Smooth muscle cell (in vitro differentiated cells): ENCODE results near the gene CALN1. TPM values are rescaled to one million over a fixed set of nuclear protein-coding genes. Genes with fewer than 3 reads are reported as not detected.
A peak's percentile ranks its signal among the peaks of the same experiment; 100 is the strongest.

Source experiments
- DNase-seq: peaks from one replicate; lab custom pipeline; 2025; ENCODE audit not compliant: unreplicated experiment; lab: John Stamatoyannopoulos, UW
- H2AFZ ChIP-seq: fragments of 200-600 bp; sonication (generic); 2 replicates; pipeline ENCODE4 v1.6.0; 2016; ENCODE audit warnings: antibody characterized with exemption, low read depth, mild to moderate bottlenecking
- H3F3A ChIP-seq: fragments of 200-600 bp; sonication (generic); 2 replicates; pipeline ENCODE4 v1.6.0; 2017; ENCODE audit warnings: antibody characterized with exemption, low read depth
- H3K27ac ChIP-seq: fragments of 200-600 bp; sonication (generic); 2 replicates; pipeline ENCODE4 v1.5.1; 2016; ENCODE audit warnings: low read depth, mild to moderate bottlenecking
- H3K27me3 ChIP-seq: fragments of 200-600 bp; sonication (generic); 2 replicates; pipeline ENCODE4 v1.6.1; 2016; ENCODE audit warnings: low read depth, mild to moderate bottlenecking
- H3K36me3 ChIP-seq: fragments of 200-600 bp; sonication (generic); 2 replicates; pipeline ENCODE4 v1.5.1; 2016; ENCODE audit warnings: low read depth
- H3K4me1 ChIP-seq: fragments of 200-600 bp; sonication (generic); 2 replicates; pipeline ENCODE4 v1.5.1; 2016; ENCODE audit warnings: low read depth
- H3K4me2 ChIP-seq: fragments of 200-600 bp; sonication (generic); 2 replicates; pipeline ENCODE4 v1.6.0; 2016; ENCODE audit warnings: mild to moderate bottlenecking
- H3K4me3 ChIP-seq: fragments of 200-600 bp; sonication (generic); 2 replicates; pipeline ENCODE4 v1.5.1; 2016; ENCODE audit warnings: mild to moderate bottlenecking
- H3K79me2 ChIP-seq: fragments of 200-600 bp; sonication (generic); 2 replicates; pipeline ENCODE4 v1.6.0; 2016; ENCODE audit warnings: low read depth, mild to moderate bottlenecking
- H3K9ac ChIP-seq: fragments of 200-600 bp; sonication (generic); 2 replicates; pipeline ENCODE4 v1.6.0; 2016; ENCODE audit warnings: low read depth
- H3K9me3 ChIP-seq: fragments of 200-600 bp; sonication (generic); replicated peaks from 2 replicates; pipeline ENCODE4 v1.5.1; 2016; ENCODE audit warnings: low read depth
- H4K20me1 ChIP-seq: fragments of 200-600 bp; sonication (generic); 2 replicates; pipeline ENCODE4 v1.6.0; 2016; ENCODE audit warnings: low read depth
- WGBS: methylation state at CpG from one replicate; pipeline ENCODE4 v1.1.7; 2016; ENCODE audit warnings: low lambda C conversion rate; 5-methylcytosine and 5-hydroxymethylcytosine counted together
- polyA plus RNA-seq: library from polyadenylated mRNA; unstranded; fragments of >200 nt; fragmentation: Nextera tagmentation; extraction: Ambion mirVana; gene quantifications from 2 replicates; pipeline ENCODE4 v1.2.1, GENCODE V29; 2016
- total RNA-seq: library from RNA; depleted of rRNA; stranded (reverse); fragments of >200 nt; gene quantifications from 2 replicates; pipeline ENCODE4 v1.2.3, GENCODE V29; 2014
- TF ChIP-seq, protein P1 (sequence below): fragments of 200-600 bp; sonication (generic); IDR thresholded peaks from 2 replicates; pipeline ENCODE4 v1.5.1; 2017; ENCODE audit warnings: borderline replicate concordance, mild to moderate bottlenecking, antibody characterized with exemption; ENCODE audit not compliant: insufficient read depth, poor library complexity, severe bottlenecking

The CALN1 gene
- total and polyA plus RNA-seq, 2 experiments from 2014 or later, result not detected

DNA sequence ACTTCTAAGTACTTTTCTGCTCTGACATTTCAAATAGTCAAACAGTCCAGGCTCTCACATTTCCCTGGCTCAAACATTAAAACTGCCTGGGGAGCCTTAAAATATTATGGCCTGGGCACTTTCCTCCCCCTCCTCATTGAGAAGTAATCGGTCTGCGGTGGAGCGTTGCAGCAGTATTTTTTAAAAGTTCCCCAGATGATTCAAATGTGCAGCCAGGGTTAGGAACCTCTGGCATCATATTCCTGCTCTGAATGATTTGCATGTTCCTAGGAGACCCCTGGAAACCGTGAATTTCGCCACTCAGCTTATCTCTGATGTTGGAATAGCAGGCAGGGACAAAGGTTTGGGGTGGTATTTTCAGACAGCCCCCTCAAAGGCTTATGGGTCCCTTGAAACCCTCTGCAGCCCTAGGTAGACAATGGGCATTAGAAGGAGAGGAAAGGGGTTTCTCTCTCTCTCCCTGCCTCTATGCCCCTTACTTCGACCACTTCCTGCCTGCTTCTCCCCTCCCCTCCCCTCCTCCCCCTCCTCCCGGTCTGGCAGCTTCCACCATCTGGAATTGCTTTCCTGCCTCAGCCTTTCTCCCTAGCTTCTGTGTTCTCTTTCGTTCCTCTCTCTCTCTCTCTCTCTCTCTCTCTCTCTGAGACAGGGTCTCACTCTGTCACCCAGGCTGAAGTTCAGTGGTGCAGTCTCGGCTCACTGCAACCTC lies 658.0 kb downstream of the CALN1 start:
- no peak for DNase-seq
- no peaks in the 10 kb centered on the region for H3K9me3 ChIP-seq
- TF ChIP-seq, protein P1, sequence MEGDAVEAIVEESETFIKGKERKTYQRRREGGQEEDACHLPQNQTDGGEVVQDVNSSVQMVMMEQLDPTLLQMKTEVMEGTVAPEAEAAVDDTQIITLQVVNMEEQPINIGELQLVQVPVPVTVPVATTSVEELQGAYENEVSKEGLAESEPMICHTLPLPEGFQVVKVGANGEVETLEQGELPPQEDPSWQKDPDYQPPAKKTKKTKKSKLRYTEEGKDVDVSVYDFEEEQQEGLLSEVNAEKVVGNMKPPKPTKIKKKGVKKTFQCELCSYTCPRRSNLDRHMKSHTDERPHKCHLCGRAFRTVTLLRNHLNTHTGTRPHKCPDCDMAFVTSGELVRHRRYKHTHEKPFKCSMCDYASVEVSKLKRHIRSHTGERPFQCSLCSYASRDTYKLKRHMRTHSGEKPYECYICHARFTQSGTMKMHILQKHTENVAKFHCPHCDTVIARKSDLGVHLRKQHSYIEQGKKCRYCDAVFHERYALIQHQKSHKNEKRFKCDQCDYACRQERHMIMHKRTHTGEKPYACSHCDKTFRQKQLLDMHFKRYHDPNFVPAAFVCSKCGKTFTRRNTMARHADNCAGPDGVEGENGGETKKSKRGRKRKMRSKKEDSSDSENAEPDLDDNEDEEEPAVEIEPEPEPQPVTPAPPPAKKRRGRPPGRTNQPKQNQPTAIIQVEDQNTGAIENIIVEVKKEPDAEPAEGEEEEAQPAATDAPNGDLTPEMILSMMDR, result no peak
- WGBS, result 87% methylated on average over 6 of the region's 9 CpGs
- H3K4me2 ChIP-seq, result no peak overlapping the region
- H2AFZ ChIP-seq, result no peak overlapping the region
- no peaks in the 10 kb centered on the region for H3K79me2 ChIP-seq
- H3K27ac ChIP-seq, result no peak overlapping the region
- no peaks in the 10 kb centered on the region for H3K36me3 ChIP-seq
- H3K4me3 ChIP-seq, result no peak overlapping the region
- H3K27me3 ChIP-seq, result peaks cover 25% of the 10 kb centered on the region
- no peaks in the 10 kb centered on the region for H3K4me1 ChIP-seq
- H3K9ac ChIP-seq, result no peak overlapping the region
- H4K20me1 ChIP-seq, result no peaks in the 10 kb centered on the region
- H3F3A ChIP-seq, result no peaks in the 10 kb centered on the region

DNA sequence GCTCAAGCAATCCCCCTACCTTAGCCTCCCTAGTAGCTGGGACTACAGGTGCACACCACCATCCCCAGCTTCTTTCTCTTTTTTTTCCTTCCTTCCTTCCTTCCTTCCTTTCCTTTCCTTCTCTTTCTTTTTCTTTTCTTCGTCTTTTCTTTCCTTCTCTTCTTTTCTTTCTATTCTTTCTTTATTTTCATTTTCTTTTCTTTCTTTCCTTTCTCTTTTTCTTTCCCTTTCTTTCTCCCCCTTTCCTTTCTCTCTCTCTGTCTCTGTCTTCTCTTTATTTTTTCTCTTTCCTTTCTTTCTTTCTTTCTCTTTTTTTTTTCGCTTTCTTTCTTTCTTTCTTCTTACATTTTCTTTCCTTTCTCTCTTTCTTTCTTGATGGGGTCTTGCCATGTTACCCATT lies 658.9 kb downstream of the CALN1 start:
- Histone ChIP-seq H3K4me2 (no peak overlapping the region), H3K9me3 (no peaks in the 10 kb centered on the region), H3K9ac (no peak overlapping the region), H2AFZ (no peak overlapping the region), H4K20me1 (no peaks in the 10 kb centered on the region), H3K4me3 (no peak overlapping the region), H3K4me1 (no peaks in the 10 kb centered on the region), H3K79me2 (no peaks in the 10 kb centered on the region), H3K27ac (no peak overlapping the region), H3K36me3 (no peaks in the 10 kb centered on the region), H3K27me3 (peaks cover 25% of the 10 kb centered on the region), H3F3A (no peaks in the 10 kb centered on the region)
- TF ChIP-seq, protein P1, result no peak
- no peak for DNase-seq
- 91% methylated on average over 2 of the region's 2 CpGs for WGBS

DNA sequence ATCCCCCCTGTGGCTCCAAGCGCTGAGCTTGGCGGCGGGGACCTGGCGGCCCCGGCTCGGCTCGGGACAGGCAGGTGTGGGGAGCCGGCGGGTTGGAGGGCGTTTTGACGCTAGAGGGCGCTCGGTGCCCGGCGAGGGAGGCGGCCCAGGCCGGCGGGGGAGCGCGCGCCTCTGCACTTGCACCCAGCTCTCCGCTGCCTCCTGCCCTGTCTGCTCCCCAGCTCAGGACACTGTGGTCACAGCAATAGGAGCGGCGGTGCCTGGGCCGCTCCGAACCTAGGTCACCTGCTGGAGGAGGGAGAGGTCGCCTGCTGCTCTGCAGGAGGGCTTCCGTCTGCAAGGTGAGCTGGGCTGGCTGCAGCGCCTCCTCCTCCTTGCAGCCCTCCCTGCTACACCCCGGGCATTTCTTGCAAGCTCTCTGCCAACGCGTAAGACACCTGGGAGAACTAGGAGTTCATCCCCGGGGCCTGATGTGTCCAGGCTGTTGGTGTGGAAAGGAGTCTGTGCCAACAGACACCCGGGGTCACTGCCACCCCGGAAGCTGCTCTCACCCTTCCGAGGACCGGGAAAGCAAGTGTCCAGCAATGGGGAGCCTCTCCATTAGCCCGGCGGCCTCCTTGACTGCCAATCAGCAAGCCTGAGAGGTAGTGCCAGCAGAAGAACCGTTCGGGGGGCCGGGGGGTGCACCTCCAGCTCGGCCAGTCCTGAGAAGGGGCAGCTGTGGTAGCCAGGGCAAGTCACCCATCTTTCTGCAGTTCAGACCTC lies 659.8 kb downstream of the CALN1 start:
- Histone ChIP-seq H3K79me2 (no peaks in the 10 kb centered on the region), H3K27me3 (peaks cover 25% of the 10 kb centered on the region), H3F3A (no peaks in the 10 kb centered on the region), H3K4me1 (no peaks in the 10 kb centered on the region), H4K20me1 (no peaks in the 10 kb centered on the region), H3K9me3 (no peaks in the 10 kb centered on the region), H3K36me3 (no peaks in the 10 kb centered on the region), H3K4me3 (peak overlapping the region; percentile 34), H3K27ac (no peak overlapping the region), H3K4me2 (peak overlapping the region; percentile 69), H2AFZ (no peak overlapping the region), H3K9ac (no peak overlapping the region)
- DNase-seq, result no peak
- WGBS, result 23% methylated on average over 41 of the region's 43 CpGs
- TF ChIP-seq, protein P1, result peak; percentile 76

DNA sequence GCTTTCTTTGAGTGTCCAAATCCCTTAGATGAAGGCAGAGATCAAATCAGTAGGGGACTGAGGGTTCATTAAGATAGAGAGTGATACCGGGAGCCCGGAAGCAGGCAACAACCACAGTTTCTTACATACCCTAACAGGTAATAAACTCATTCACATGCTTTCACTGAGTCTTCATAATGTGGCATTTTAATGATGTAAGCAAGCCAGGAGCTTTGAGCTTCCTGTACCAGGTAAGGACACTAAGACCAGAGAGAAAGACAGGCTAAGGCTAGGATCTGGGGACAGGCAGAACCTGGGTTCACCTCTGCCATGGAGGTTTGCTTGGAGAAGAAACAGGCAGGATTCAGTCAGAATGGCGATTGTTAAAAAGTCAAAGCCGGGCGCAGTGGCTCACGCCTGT lies 661.8 kb downstream of the CALN1 start:
- Histone ChIP-seq H3K79me2 (no peaks in the 10 kb centered on the region), H2AFZ (no peak overlapping the region), H3K9me3 (no peaks in the 10 kb centered on the region), H4K20me1 (no peaks in the 10 kb centered on the region), H3K4me3 (no peak overlapping the region), H3K4me1 (no peaks in the 10 kb centered on the region), H3K36me3 (no peaks in the 10 kb centered on the region), H3K4me2 (no peak overlapping the region), H3K27ac (no peak overlapping the region), H3K9ac (no peak overlapping the region), H3F3A (no peaks in the 10 kb centered on the region), H3K27me3 (peaks cover 25% of the 10 kb centered on the region)
- TF ChIP-seq, protein P1, result no peak
- 100% methylated on average over 6 of the region's 6 CpGs for WGBS
- no peak for DNase-seq
